ENCODE measurements around the gene VTA1.

GRCh38 chr6:142174703-142175102 lies 27.6 kb downstream of the VTA1 start:
- TF ChIP-seq ZNF274 (IDR thresholded peaks at IDR 0.05; ENCODE audit: low read depth, low read length) (no peak), SUZ12 (IDR thresholded peaks at IDR 0.05; ENCODE audit: extremely low read depth, insufficient read depth, insufficient read length) (no peak), YY1 (IDR thresholded peaks at IDR 0.05; ENCODE audit: insufficient read depth, insufficient read length) (no peak)
